ENCODE results near the gene AOAH.

The AOAH gene, protein sequence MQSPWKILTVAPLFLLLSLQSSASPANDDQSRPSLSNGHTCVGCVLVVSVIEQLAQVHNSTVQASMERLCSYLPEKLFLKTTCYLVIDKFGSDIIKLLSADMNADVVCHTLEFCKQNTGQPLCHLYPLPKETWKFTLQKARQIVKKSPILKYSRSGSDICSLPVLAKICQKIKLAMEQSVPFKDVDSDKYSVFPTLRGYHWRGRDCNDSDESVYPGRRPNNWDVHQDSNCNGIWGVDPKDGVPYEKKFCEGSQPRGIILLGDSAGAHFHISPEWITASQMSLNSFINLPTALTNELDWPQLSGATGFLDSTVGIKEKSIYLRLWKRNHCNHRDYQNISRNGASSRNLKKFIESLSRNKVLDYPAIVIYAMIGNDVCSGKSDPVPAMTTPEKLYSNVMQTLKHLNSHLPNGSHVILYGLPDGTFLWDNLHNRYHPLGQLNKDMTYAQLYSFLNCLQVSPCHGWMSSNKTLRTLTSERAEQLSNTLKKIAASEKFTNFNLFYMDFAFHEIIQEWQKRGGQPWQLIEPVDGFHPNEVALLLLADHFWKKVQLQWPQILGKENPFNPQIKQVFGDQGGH

DNA sequence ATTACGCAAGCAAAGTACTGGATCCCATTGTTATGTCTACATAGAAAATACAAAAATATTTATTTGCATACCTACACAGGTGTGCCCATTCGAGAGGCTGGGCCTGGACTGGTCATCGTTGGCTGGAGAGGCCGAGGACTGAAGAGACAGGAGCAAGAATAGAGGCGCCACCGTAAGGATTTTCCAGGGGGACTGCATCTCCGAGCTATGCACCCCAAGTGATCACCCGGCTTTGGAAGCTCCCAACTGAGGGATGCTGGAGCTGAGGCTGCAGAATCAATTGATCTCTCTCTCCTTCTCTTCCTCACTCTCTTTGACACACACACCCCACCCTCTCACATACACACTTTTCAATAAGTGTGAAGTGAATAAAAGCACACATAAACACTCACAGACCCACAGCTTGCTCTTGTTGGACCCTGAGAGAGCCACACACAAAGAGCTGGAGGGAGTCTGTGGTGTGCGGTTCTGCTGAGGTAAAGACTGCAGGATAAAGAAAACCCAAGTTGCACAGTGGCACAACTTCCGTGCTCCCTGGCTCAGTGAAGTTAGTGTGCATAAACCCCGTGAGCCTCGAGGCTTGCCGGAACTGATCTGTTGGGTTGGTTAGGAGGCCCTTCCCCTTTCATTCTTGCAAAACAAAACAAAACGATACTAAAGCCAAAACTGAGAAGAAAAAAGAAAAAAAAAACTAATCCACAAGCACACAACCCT lies at the start of gene AOAH:
Gene AOAH (minus strand): TSS at position 544 of the 714 bp plus-strand sequence. CDS start 346 bp downstream, at position 198.
- DNase-seq = no peak

DNA sequence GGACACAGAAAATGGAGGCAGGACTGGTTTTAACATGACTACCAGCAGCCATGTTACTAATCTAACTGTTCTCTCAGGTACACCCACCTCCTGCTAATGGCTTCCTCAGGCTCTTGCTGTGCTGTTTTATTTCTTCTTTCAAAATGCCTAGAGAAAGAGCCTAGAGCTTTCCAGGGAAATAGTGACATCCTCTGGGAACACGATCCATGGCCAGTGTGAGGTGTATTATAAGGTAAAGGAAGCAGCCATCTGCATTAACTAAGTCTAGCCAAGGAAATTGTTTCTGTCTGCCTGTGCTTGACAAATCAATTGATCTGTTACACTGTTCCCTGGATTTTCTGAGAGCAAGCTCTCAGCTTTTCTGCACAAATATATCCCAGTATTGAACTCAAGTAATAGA lies 42.2 kb upstream of the AOAH start:
- DNase-seq = no peak

DNA sequence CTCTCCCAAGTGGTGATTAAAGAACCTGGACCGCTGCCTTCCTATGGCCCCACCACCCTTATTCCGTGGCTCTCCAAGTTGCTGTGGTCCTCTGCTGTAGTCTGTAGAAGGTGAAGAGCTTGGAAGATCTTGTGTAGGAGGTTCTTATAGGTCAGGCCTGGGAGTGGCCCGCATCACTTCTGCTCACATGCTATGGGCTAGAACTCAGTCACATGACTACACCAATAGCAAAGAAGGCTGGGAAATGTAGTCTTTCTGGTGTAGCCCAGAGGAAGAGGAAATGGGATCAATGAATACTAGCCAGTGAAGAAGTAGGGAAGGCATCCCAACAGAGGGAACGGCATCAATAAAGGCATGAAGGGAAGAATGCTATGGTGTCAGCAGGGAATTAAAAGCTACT lies 41.3 kb upstream of the AOAH start:
- no peak for DNase-seq

DNA sequence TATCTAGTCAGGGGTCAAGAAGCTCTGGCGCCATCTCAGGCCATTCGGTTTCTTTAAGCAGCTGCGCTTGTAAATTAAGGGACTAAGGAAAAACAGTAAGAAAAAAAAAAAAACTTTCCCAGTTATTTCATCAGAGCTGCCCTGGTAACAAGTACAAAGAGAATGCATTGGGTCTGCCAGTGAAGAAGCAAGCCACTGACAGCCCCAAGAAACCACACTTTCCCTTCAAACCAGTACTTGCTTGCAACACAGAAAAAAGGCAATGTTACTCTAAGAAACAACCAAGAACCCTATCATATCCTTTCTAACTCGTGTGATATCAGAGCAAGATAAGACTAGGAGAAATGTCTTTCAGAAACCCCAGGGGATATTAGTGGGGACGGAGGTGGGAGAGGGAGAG lies 40.6 kb upstream of the AOAH start:
- no peak for DNase-seq

DNA sequence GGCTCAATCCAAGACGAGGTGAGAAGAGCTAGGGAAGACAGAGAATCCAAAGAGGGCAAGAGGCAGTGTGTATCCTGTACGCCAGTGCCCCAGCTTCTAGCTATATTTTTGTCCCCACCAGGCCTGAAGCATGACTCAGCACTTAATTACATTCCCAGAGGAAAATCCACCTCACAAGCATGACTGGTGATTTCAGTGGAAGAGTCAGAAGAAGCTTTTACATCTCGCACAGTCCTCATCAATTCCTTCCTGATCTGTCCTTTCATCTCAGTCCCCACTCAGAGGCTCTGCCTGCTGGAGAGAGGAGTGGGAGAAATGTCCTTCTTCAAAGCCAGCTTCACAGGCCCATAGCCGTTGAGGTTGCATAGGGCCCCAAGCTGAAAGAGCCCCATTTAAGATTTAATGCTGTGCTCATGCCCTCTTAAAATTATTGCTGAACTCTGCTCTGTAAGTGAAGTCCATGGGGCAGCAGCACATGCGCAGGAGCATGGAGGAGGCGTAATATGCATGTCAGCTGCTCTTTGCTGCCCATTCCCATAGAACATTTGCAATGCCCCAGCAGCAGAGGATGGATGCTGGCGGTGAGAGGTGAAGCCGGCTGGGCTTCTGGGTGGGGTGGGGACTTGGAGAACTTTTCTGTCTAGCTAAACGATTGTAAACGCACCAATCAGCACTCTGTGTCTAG lies 39.0 kb upstream of the AOAH start:
- no peak for DNase-seq

DNA sequence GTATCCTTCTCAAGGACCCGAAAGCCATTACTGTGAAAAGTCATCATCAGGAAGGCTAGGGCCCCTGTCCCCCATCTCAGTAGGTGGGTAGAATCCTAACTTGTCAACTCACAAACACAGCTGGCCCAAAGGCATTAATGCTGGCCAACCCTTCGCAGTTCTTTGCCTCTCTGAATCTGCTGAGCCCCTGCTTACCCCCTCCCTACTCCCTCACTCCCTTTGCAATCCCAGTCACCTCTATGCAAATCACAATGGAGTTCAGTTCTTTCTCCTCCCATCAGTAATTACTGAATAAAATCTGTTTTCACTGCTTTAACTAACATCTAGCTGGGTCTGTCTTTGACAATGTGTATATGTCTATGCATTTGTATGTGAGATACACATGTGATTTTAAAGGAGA lies 38.1 kb upstream of the AOAH start:
- DNase-seq = no peak

DNA sequence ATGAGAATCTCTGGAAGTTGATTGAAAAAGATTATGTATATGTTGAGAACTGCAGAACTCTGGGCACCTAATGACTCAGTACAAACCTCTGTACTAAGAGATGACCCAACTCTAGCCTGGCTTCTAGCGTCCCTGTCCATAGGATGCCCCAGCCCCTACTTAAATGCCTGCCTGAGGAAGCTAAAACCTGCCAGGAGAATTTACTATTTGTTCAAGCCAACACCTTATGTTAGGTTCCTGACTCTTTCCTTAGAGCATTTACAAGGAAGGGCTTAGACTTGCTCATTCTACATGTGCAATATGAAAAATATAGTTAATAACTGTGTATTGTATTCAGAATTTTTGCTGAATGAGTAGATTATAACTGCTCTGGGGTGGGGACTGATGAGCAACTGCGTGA lies 37.5 kb upstream of the AOAH start:
- no peak for DNase-seq

DNA sequence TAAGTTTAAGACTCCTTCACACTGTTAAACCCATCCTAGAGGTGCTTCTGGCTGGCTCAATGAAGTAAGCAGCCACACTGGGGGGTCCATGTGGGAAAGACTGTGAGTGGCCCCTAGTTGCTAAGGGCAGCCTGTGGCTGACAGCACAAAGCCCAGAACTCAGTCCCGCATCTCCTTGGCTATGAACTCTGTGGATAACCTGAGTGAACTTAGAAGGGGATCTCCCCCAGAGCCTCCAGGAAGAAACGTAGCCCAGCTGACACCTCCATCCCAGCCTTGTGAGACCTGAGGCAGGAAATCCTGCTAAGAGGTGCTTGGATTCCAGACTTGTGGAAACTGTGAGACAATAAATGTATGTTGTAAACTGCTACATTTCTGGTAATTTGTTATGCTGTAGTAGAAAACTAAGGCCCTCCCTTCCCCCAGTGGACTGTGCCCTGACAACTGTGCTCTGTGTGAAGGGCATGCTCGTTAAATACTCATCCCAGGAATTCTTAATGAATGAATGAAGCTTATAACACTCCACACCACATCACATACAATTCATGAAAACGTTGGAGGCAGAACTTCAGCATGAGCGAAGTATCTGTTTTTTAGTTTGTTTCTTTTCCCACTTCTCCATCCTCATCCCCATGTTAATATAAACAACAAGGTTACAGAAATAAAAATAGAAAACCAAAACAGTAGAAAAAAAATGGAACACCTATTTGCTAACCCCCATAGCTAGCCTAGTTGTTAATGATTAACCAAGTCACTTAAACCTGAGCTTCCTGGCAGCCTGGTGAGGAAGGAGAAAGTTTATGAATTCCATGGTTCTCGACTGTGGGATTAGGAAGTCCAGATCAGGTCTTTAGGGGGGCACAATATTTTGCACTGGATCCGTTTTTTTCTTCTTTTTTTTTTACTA lies 36.8 kb upstream of the AOAH start:
- no peak for DNase-seq

DNA sequence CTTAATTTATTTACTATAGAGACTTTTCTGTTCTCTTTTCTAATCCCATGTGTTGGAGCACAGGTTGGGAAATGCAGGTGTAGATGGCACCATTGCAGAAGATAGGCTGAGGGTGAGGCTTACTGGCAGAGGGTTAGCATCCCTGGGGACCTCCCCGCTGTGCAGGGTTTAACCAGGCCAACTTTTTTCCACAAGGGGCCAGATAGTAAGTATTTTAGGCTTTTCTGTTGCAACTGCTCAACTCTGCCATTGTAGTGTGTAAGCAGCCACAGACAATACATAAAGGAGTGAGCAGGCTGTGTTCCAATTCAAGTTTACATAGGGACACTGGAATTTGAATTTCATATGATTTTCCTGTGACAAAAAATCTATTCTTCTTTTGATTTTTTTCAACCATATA lies 34.6 kb upstream of the AOAH start:
- no peak for DNase-seq

DNA sequence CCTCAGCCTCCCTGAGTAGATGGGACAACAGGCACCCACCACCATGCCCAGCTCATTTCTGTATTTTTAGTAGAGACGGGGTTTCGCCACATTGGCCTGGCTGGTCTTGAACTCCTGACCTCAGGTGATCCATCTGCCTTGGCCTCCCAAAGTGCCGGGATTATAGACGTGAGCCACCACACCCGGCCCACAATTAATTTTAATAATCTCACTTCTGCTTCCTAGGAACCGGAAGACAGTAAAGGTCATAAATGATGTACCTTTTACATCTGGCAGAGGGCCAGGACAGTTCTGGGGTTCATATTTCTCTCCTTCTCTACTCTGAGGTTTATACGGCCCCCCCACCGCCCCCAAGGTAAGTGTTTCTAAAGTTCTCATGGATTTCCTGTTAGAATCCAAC lies 31.2 kb upstream of the AOAH start:
- no peak for DNase-seq

DNA sequence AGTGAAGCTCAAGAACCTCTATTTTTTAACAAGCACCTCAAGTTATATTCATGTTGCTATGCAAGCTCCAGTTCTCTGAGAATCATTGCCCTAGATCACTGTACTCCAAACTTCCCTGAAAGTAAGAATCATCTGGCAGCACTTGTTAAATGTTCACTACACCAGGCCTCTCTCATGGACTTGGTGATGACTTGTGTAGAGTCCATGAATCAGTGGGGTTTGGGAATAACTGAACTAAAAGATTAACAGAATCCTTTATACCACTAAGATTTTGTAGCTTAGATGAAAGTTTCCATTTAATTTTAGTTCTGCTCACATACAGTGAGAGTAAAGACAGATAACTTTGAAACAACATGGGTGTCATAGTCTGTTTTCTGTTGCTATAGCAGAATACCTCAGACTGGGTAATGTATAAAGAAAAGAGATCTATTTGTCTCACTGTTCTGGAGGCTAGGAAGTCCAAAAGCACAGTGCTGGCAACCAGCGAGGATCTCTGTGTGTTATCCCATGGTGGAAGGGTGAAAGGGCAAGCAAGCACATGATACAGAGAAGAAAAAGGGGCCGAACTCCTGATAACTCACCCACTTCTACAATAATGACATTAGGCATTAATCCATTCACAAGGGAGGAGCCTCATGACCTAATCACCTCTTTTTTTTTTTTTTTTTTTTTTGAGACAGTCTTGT lies 27.9 kb upstream of the AOAH start:
- no peak for DNase-seq

DNA sequence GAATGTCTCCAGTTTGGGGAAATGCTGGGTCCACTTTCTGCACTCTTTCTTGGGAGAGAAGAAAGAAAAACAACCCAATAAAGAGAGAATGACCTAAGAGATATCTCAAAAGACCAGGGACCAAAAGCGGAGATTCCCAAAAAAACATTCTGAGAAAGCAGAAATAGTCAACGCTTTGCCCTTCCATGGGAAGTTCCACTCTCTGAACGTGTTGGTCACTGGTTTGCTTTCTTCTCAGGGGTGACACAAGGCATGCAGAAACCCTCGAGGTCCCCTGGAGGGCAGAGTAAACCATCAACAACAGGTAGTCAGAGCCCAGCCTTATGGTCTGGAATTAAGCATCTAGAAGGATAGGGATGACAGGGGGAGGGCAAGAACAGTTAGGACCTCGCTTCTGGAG lies 26.2 kb upstream of the AOAH start:
- DNase-seq = no peak

DNA sequence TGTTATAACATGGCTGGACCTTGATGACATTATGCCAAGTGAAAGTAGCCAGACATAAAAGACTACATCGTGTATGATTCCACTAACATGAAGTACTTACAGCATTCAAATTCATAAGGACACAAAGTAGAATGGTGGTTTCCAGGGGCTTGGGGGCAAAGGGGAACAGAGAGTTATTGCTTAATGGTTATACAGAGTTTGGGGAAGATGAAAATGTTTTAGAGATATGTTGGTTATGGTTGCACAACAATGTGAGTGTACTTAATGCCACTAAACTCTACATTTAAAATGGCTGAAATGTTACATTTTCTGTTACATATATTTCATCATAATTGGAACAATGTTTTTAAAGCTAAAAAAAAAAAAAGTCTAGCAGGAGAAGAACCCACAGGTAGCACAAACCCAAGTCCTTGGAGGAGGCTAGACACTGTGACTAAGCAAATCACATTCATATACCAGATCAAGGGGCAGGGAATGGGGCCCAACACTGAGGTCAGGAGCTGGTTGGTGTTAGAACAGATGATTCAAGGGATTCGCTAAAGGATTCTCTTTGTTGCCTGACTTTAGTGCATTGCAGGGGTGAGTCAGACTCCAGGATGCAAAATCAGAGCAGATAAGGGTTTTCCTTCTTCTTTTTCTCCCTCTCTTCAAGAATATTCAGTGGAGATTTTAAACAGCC lies 25.1 kb upstream of the AOAH start:
- no peak for DNase-seq

DNA sequence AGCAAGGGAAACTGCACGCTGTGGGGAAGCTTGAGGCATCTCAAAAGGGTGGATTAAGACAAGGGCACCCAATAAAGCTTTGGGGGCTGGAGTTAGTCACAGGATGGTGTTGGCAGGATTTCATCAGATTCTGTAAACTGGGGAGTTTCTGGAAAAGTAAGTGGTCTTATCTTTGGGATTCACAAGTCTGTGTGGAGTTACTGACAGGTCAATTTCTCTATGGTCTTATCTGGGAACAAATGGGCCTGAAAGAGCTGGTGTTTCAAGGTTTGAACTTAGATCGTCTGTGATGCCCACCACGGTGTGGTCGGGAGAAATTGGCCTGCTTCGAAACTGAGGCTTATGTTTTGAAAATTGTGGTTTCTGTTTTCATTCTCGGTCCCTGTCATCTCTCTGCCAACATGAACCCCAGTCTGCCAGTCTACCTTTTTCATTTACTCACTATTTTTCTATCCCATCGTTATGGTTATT lies 23.8 kb upstream of the AOAH start:
- no peak for DNase-seq

DNA sequence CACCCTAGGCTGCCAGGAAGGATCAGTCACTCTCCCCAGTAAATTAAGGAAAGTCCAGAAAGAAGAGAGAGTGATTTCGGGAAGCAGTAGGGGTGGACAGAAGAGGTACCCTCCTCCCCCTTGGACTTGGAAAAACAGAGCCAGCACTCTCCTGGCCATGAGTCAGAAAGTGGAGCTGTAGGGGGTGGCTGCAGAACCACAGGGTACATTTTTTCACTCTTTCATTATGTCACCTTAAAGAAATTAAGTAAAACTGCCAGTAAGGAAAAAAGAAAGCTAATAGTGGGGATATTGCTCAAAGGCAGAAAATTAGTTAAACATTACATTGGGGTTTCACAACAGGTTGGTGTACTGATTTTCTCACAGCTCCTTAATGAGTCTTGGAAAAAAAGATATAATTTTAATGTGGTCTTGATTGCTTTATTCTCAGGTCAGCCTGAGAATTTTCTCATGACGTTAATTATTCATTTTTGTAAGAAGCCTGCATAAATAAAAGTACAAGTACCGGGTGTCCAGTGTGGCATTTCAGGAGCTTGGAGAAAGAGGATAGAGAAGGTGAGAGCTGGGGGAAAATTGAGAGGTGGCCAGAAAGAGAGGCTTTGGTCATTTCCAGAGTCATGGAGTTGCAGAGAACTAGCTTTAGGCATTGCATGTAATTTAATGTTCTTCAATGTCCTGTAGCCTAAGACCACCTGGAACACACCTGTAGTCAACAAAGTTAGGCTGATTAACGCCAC lies 23.2 kb upstream of the AOAH start:
- DNase-seq = no peak

DNA sequence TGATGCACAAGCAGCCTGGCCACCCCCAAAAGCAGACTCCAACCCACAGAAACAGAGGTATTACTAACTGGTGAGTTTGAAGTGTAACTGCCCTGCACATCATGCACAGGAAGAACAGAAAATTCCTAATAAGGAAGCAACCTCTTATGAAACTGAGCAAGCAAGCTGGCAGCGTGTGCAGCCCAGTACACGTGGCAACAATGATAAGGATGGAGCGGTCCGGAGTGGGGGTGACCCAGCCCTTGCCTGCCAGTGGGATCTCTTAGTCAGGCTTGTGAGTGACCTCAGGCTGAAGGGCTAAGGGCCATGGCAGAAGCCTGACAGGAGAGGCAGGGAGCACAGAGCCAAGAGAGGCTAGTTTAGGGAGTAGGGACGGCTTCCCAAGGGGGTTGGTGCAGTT lies 22.1 kb upstream of the AOAH start:
- no peak for DNase-seq

DNA sequence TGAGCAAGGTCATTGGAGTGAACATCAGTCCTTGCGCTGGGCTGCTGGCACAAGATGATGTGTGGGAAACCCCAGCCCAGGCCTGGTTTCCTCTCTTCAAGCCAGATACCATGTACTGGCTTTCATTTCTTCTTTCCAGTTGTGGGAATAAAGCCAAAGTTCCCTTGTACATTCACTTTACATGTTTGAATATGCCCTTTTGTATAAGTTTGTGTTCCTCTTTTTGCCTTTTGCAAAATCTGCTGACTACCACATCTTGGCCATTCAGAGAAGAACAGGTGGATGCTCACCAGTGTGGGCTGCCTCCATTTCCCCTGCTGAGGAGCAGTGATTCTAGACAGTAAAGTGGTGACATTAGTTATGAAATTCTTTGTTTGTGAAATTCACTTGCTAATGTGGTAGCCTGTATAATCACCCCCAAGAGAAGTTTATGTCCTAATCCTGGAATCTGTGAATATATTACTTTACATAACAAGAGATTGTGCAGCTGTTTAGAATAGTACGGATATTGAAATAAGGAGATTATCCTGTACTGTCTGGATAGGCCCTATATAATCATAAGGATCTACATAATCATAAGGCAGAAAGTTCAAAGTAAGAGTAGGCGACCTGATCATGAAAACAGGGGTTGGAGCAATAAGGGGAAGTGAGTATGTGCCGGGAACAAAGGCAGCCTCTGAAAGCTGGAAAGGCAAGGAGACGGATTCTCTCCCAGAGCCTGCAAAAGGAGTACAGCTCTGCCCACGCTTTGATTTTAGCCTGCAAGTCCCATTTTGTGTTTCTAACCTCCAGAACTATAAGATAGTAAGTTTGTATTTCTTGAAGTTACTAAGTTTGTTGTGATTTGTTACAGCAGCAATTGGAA lies 18.8 kb upstream of the AOAH start:
- DNase-seq = no peak

DNA sequence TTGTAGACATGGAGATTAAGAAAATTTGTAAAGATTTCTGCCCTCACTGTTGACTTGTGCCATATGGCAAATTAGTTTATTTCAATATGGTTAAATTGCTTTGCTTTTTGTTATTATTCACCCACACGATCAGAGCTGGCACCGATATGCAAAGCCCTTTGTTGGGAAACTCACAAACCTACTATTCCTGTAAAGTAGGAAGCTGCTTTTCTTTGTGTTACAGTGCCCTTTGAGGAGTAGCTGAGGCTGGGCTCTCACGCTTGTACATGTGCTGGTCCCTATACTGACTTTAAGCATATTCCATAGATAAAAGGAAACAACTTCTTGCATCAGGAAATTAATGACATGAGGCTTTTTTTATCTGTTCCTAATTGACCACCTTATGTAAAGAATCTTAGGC lies 17.6 kb upstream of the AOAH start:
- no peak for DNase-seq

DNA sequence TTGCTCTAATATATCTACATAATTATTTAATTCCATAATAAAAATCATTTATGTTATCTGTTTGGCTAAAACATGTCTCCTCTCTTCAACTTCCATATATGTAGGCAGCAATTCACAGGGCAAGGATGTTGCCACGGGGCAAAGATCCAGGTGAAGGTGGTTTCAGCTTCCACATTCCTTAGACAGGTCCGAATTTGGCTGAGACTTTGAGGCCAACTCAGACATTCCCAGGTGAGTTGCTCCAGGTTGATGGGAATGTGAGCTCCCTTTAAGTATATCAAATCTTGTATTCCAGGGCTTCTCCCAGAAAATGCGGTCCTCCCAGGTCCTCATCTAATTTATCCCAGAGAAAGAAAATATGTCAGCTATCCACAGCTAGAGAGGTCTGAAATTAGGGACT lies 15.1 kb upstream of the AOAH start:
- DNase-seq = no peak

DNA sequence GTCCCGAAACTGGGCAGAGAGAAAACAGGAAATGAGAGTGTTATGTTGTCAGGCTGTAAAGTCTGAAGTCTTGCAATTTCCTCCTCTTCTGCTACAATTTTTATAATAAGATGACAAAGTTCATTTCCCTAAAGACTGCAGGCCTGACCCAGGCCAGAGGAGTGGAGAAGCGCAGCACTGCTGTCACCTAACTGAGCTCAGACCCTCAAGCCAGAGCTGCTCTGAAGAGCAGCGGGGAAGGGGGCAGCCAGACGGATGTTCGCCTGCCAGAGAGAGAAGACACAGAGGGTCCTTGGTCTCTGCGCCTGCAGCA lies 12.6 kb upstream of the AOAH start:
- DNase-seq = no peak

Data from DMS 273 treated with DMSO at 0.1 percent for 48 hours (cell line).